Iris pigment epithelial cell (primary cell): ENCODE data around the gene CHML.

Experiments
- DNase-seq: peaks from one replicate; pipeline ENCODE4 v3.0.0-alpha.2; 2011; ENCODE audit warnings: low read depth

Gene CHML

GRCh38 chr1:241645199-241645598 lies 5.0 kb upstream of the CHML start:
- DNase-seq: no peak

- DNase-seq: no peak
Measured at GRCh38 chr1:241644259-241644658, 4.1 kb upstream of the CHML start.

GRCh38 chr1:241642593-241642944 lies 2.4 kb upstream of the CHML start:
- no peak for DNase-seq

GRCh38 chr1:241641773-241642592 lies 1.8 kb upstream of the CHML start:
- DNase-seq: peak; percentile 82

- DNase-seq: no peak
Measured at GRCh38 chr1:241640867-241641622, 876 bp upstream of the CHML start.

- DNase-seq: peak; percentile 53
Measured at GRCh38 chr1:241639623-241640148, 483 bp downstream of the CHML start.

- peak; percentile 53 for DNase-seq
Measured at GRCh38 chr1:241638909-241639622, 1.1 kb downstream of the CHML start.

- DNase-seq: no peak
Measured at GRCh38 chr1:241638099-241638682, 2.0 kb downstream of the CHML start.

- DNase-seq: peak; percentile 47
Measured at GRCh38 chr1:241637604-241638003, 2.6 kb downstream of the CHML start.

- DNase-seq: peak; percentile 47
Measured at GRCh38 chr1:241637046-241637590, 3.1 kb downstream of the CHML start.

GRCh38 chr1:241636291-241636690 lies 3.9 kb downstream of the CHML start:
- no peak for DNase-seq

- DNase-seq: no peak
Measured at GRCh38 chr1:241635556-241636152, 4.5 kb downstream of the CHML start.

- no peak for DNase-seq
Measured at GRCh38 chr1:241632987-241633386, 7.2 kb downstream of the CHML start.

GRCh38 chr1:241631674-241632073 lies 8.5 kb downstream of the CHML start:
- DNase-seq: no peak

GRCh38 chr1:241630899-241631298 lies 9.3 kb downstream of the CHML start:
- DNase-seq: no peak

GRCh38 chr1:241630476-241630875 lies 9.7 kb downstream of the CHML start:
- no peak for DNase-seq

- no peak for DNase-seq
Measured at GRCh38 chr1:241630005-241630404, 10.2 kb downstream of the CHML start.

- DNase-seq: peak; percentile 85
Measured at GRCh38 chr1:241627453-241628259, 12.5 kb downstream of the CHML start.

- no peak for DNase-seq
Measured at GRCh38 chr1:241624935-241625334, 15.2 kb downstream of the CHML start.

- no peak for DNase-seq
Measured at GRCh38 chr1:241622669-241623068, 17.5 kb downstream of the CHML start.

GRCh38 chr1:241617426-241617825 lies 22.7 kb downstream of the CHML start:
- no peak for DNase-seq
